ENCODE data around the gene ZNF827.

ZNF827 gene

DNA sequence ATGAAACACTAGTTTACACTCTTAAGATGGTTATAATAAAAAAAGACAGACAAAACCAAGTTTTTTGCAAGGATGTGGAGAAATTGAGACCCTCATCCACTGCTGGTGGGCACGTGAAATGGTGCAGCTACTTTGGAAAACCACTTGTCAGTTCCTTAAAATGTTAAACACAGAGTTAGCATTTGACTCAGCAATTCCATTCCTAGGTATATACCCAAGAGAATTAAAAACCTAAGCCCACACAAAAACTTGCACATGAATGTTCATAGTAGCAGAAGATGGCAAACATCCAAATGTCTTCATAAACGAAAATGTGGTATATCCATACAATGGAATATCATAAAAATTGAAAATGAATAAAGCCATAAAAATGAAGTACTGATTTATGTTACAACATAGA is 75.4 kb downstream of the ZNF827 start:
- Histone ChIP-seq H3K9me3 (ENCODE audit: control insufficient read depth, insufficient read depth, low read depth, low read length) (no peaks in the 10 kb centered on the region), H3K4me3 (ENCODE audit: low read depth, low read length) (no peak overlapping the region), H3K36me3 (ENCODE audit: control insufficient read depth in 2 of 2, insufficient read depth in 1 of 2, low read length in 2 of 2) (no peaks in the 10 kb centered on the region), H3K4me1 (ENCODE audit: control insufficient read depth, insufficient read depth, low read length) (no peaks in the 10 kb centered on the region), H3K27ac (ENCODE audit: extremely low read depth, low read depth, low read length) (no peak overlapping the region)
- ChIA-PET POLR2A (no interaction called here), CTCF (no interaction called here)
- TF ChIP-seq PRDM6 (tag by site-specific recombination; IDR thresholded peaks at IDR 0.05) = no peak
- TF ChIP-seq, protein P1, sequence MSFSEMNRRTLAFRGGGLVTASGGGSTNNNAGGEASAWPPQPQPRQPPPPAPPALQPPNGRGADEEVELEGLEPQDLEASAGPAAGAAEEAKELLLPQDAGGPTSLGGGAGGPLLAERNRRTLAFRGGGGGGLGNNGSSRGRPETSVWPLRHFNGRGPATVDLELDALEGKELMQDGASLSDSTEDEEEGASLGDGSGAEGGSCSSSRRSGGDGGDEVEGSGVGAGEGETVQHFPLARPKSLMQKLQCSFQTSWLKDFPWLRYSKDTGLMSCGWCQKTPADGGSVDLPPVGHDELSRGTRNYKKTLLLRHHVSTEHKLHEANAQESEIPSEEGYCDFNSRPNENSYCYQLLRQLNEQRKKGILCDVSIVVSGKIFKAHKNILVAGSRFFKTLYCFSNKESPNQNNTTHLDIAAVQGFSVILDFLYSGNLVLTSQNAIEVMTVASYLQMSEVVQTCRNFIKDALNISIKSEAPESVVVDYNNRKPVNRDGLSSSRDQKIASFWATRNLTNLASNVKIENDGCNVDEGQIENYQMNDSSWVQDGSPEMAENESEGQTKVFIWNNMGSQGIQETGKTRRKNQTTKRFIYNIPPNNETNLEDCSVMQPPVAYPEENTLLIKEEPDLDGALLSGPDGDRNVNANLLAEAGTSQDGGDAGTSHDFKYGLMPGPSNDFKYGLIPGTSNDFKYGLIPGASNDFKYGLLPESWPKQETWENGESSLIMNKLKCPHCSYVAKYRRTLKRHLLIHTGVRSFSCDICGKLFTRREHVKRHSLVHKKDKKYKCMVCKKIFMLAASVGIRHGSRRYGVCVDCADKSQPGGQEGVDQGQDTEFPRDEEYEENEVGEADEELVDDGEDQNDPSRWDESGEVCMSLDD (tag by site-specific recombination; IDR thresholded peaks at IDR 0.05) = no peak
- no peak for TF ChIP-seq SP2 (tag by site-specific recombination; IDR thresholded peaks at IDR 0.05)
- no peak for TF ChIP-seq ZNF707 (tag by site-specific recombination; IDR thresholded peaks at IDR 0.05)
- TF ChIP-seq ZBTB1 (tag by site-specific recombination; IDR thresholded peaks at IDR 0.05) = no peak
- TF ChIP-seq YY1 (tag by site-specific recombination; IDR thresholded peaks at IDR 0.05) = no peak
- no peak for TF ChIP-seq ZNF654 (tag by site-specific recombination; IDR thresholded peaks at IDR 0.05; ENCODE audit: low read depth)
- no peak for TF ChIP-seq GFI1B (tag by site-specific recombination; IDR thresholded peaks at IDR 0.05)
- TF ChIP-seq, protein P2, sequence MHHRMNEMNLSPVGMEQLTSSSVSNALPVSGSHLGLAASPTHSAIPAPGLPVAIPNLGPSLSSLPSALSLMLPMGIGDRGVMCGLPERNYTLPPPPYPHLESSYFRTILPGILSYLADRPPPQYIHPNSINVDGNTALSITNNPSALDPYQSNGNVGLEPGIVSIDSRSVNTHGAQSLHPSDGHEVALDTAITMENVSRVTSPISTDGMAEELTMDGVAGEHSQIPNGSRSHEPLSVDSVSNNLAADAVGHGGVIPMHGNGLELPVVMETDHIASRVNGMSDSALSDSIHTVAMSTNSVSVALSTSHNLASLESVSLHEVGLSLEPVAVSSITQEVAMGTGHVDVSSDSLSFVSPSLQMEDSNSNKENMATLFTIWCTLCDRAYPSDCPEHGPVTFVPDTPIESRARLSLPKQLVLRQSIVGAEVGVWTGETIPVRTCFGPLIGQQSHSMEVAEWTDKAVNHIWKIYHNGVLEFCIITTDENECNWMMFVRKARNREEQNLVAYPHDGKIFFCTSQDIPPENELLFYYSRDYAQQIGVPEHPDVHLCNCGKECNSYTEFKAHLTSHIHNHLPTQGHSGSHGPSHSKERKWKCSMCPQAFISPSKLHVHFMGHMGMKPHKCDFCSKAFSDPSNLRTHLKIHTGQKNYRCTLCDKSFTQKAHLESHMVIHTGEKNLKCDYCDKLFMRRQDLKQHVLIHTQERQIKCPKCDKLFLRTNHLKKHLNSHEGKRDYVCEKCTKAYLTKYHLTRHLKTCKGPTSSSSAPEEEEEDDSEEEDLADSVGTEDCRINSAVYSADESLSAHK (tag by site-specific recombination; IDR thresholded peaks at IDR 0.05) = no peak
- TF ChIP-seq ZNF558 (tag by site-specific recombination; IDR thresholded peaks at IDR 0.05) = no peak
- no peak for TF ChIP-seq ZNF791 (tag by site-specific recombination; IDR thresholded peaks at IDR 0.05)
- no peak for TF ChIP-seq ZNF311 (tag by site-specific recombination; IDR thresholded peaks at IDR 0.05; ENCODE audit: borderline replicate concordance)
- no peak for TF ChIP-seq ZNF112 (tag by site-specific recombination; IDR thresholded peaks at IDR 0.05)
- TF ChIP-seq ZNF174 (tag by site-specific recombination; IDR thresholded peaks at IDR 0.05) = no peak
- TF ChIP-seq ZNF302 (tag by site-specific recombination; IDR thresholded peaks at IDR 0.05; ENCODE audit: low read depth) = no peak

DNA sequence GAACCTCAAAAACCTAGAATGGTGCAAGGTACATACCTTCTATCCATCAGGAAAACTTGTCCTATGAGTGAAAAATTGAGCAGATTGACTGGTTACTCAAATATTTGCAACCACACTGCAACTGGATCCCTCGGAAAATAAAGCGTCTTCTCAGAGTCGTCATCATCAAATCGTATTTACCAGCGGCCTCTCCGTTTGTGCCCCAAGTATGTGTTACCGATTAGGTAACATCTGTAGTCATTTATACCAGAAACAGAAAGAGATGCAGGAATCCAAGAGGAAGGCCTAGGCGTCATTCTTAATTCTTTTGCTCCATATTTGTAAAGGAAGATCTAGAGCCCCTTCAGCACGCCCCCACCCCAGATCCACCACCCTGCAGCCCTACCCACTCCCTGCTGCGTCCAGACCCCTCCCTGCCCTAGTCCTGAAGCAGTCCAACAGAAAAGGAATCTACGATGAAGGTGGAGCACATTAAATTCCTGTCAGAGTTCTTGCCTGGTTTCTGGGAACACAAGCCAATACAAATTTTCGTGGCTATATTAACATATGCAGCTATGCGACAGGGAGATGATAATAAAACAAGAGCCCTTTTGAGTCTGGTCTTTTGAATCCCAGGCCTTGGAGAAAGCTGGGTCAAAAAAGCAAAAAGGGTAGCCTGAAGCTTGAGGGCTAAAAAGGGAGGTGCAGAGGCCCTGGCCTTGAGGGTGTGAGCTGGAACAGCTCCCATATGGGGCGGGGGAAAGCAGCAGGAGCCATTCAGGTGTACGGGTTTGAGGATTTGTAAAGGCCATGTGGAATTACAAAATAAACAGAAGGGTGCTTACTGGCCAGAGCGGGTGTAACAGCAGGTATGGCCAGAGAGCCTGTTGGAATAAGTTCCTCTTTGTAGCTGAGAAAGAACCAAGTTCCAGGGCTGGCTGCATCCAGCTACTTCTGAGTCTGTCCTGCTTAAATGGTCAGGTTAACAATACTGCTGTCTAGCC is 77.0 kb downstream of the ZNF827 start:
- no peaks in the 10 kb centered on the region for H3K9me3 ChIP-seq (ENCODE audit: control insufficient read depth, insufficient read depth, low read depth, low read length)
- ChIA-PET POLR2A (no interaction called here), CTCF (interaction anchor here (0.5 to 0.7 kb wide), 2 partner anchors 15 to 84 kb away, joined by 3 read pairs; no protein-coding TSS in a partner anchor)
- no peak overlapping the region for H3K4me3 ChIP-seq (ENCODE audit: low read depth, low read length)
- no peaks in the 10 kb centered on the region for H3K36me3 ChIP-seq (ENCODE audit: control insufficient read depth in 2 of 2, insufficient read depth in 1 of 2, low read length in 2 of 2)
- no peaks in the 10 kb centered on the region for H3K4me1 ChIP-seq (ENCODE audit: control insufficient read depth, insufficient read depth, low read length)
- H3K27ac ChIP-seq (ENCODE audit: extremely low read depth, low read depth, low read length) = no peak overlapping the region
- TF ChIP-seq ZNF302 (tag by site-specific recombination; IDR thresholded peaks at IDR 0.05; ENCODE audit: low read depth) (no peak), ZNF133 (tag by site-specific recombination; IDR thresholded peaks at IDR 0.05) (no peak), ZNF623 (tag by site-specific recombination; IDR thresholded peaks at IDR 0.05) (no peak), ZNF530 (tag by site-specific recombination; IDR thresholded peaks at IDR 0.05; ENCODE audit: low read depth) (no peak), SCRT1 (tag by site-specific recombination; IDR thresholded peaks at IDR 0.05; ENCODE audit: borderline replicate concordance) (no peak), ZNF214 (tag by site-specific recombination; IDR thresholded peaks at IDR 0.05; ENCODE audit: borderline replicate concordance) (no peak), ZNF174 (tag by site-specific recombination; IDR thresholded peaks at IDR 0.05) (no peak), ZBTB8A (tag by site-specific recombination; IDR thresholded peaks at IDR 0.05) (no peak)
- TF ChIP-seq, protein P3, sequence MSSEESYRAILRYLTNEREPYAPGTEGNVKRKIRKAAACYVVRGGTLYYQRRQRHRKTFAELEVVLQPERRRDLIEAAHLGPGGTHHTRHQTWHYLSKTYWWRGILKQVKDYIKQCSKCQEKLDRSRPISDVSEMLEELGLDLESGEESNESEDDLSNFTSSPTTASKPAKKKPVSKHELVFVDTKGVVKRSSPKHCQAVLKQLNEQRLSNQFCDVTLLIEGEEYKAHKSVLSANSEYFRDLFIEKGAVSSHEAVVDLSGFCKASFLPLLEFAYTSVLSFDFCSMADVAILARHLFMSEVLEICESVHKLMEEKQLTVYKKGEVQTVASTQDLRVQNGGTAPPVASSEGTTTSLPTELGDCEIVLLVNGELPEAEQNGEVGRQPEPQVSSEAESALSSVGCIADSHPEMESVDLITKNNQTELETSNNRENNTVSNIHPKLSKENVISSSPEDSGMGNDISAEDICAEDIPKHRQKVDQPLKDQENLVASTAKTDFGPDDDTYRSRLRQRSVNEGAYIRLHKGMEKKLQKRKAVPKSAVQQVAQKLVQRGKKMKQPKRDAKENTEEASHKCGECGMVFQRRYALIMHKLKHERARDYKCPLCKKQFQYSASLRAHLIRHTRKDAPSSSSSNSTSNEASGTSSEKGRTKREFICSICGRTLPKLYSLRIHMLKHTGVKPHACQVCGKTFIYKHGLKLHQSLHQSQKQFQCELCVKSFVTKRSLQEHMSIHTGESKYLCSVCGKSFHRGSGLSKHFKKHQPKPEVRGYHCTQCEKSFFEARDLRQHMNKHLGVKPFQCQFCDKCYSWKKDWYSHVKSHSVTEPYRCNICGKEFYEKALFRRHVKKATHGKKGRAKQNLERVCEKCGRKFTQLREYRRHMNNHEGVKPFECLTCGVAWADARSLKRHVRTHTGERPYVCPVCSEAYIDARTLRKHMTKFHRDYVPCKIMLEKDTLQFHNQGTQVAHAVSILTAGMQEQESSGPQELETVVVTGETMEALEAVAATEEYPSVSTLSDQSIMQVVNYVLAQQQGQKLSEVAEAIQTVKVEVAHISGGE (tag by site-specific recombination; conservative IDR thresholded peaks at IDR 0.05; ENCODE audit: low read depth) = no peak
- TF ChIP-seq, protein P4, sequence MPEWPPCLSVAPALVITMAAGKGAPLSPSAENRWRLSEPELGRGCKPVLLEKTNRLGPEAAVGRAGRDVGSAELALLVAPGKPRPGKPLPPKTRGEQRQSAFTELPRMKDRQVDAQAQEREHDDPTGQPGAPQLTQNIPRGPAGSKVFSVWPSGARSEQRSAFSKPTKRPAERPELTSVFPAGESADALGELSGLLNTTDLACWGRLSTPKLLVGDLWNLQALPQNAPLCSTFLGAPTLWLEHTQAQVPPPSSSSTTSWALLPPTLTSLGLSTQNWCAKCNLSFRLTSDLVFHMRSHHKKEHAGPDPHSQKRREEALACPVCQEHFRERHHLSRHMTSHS (tag by site-specific recombination; IDR thresholded peaks at IDR 0.05) = no peak

All from HEK293 (cell line).